Hepatocyte (in vitro differentiated cells): ENCODE measurements around the gene PLXNC1. TPM values are rescaled to one million over a fixed set of nuclear protein-coding genes. Genes with fewer than 3 reads are reported as not detected.

Experiments
- DNase-seq: peaks from one replicate; pipeline ENCODE4 v3.0.0-alpha.2; 2016; ENCODE audit warnings: low spot score
- H2AFZ ChIP-seq: fragments of 200-600 bp; sonication (generic); 2 replicates; pipeline ENCODE4 v1.6.0; 2016; ENCODE audit warnings: antibody characterized with exemption, mild to moderate bottlenecking
- H3K27ac ChIP-seq: fragments of 200-600 bp; sonication (generic); 2 replicates; pipeline ENCODE4 v1.5.1; 2016; ENCODE audit warnings: mild to moderate bottlenecking
- H3K27me3 ChIP-seq: fragments of 200-600 bp; sonication (generic); 2 replicates; pipeline ENCODE4 v1.6.1; 2016
- H3K36me3 ChIP-seq: fragments of 200-600 bp; sonication (generic); replicated peaks from 2 replicates; pipeline ENCODE4 v1.5.1; 2016; ENCODE audit warnings: low read depth; ENCODE audit not compliant: insufficient read depth
- H3K4me1 ChIP-seq: fragments of 200-600 bp; sonication (generic); 2 replicates; pipeline ENCODE4 v1.5.1; 2016; ENCODE audit warnings: mild to moderate bottlenecking, moderate library complexity; ENCODE audit not compliant: insufficient read depth
- H3K4me2 ChIP-seq: fragments of 200-600 bp; sonication (generic); 2 replicates; pipeline ENCODE4 v1.6.0; 2016
- H3K4me3 ChIP-seq: fragments of 200-600 bp; sonication (generic); 2 replicates; pipeline ENCODE4 v1.5.1; 2016; ENCODE audit warnings: mild to moderate bottlenecking
- H3K79me2 ChIP-seq: fragments of 200-600 bp; sonication (generic); 2 replicates; pipeline ENCODE4 v1.6.0; 2017; ENCODE audit warnings: mild to moderate bottlenecking
- H3K9me2 ChIP-seq: fragments of 200-600 bp; sonication (generic); replicated peaks from 2 replicates; pipeline ENCODE4 v1.6.0; 2017; ENCODE audit warnings: mild to moderate bottlenecking; ENCODE audit not compliant: insufficient read depth
- H3K9me3 ChIP-seq: fragments of 200-600 bp; sonication (generic); 2 replicates; pipeline ENCODE4 v1.5.1; 2016; ENCODE audit warnings: low read depth, mild to moderate bottlenecking
- H4K20me1 ChIP-seq: fragments of 200-600 bp; sonication (generic); 2 replicates; pipeline ENCODE4 v1.6.0; 2016; ENCODE audit warnings: mild to moderate bottlenecking; ENCODE audit not compliant: insufficient read depth, poor library complexity, severe bottlenecking
- EZH2 ChIP-seq: fragments of 200-600 bp; sonication (generic); IDR thresholded peaks from 2 replicates; pipeline ENCODE4 v1.6.1; 2016; ENCODE audit warnings: antibody characterized with exemption, mild to moderate bottlenecking, borderline replicate concordance
- EZH2phosphoT487 ChIP-seq: fragments of 200-600 bp; sonication (generic); IDR thresholded peaks from one replicate; pipeline ENCODE4 v1.6.1; 2018; ENCODE audit warnings: antibody characterized with exemption, mild to moderate bottlenecking, low read depth, moderate library complexity; ENCODE audit not compliant: unreplicated experiment, severe bottlenecking
- WGBS: methylation state at CpG from one replicate; pipeline ENCODE4 v1.1.6; 2016; ENCODE audit warnings: low lambda C conversion rate; ENCODE audit errors: missing lambda C conversion rate; 5-methylcytosine and 5-hydroxymethylcytosine counted together
- polyA plus RNA-seq: library from polyadenylated mRNA; unstranded; fragments of >200 nt; fragmentation: Nextera tagmentation; extraction: Ambion mirVana; gene quantifications from 2 replicates; pipeline ENCODE4 v1.2.1, GENCODE V29; 2016
- total RNA-seq: library from RNA; depleted of rRNA; stranded (reverse); fragments of >200 nt; gene quantifications from 2 replicates; pipeline ENCODE4 v1.2.3, GENCODE V29; 2014
- TF ChIP-seq, protein P1 (sequence below): fragments of 200-600 bp; sonication (generic); IDR thresholded peaks from 2 replicates; pipeline ENCODE4 v1.5.1; 2016; ENCODE audit warnings: antibody characterized with exemption, mild to moderate bottlenecking; ENCODE audit not compliant: poor library complexity

The PLXNC1 gene
- total and polyA plus RNA-seq, 2 experiments from 2014 or later, result 6.7 to 23.2 TPM

- Histone ChIP-seq H2AFZ (no peak overlapping the region), H3K9me3 (no peaks in the 10 kb centered on the region), H3K4me1 (no peaks in the 10 kb centered on the region), H3K27me3 (no peaks in the 10 kb centered on the region), H3K4me3 (no peak overlapping the region), H3K79me2 (no peaks in the 10 kb centered on the region), H3K36me3 (no peaks in the 10 kb centered on the region), H3K9me2 (no peaks in the 10 kb centered on the region), H4K20me1 (no peaks in the 10 kb centered on the region), H3K27ac (no peak overlapping the region), H3K4me2 (no peak overlapping the region)
- no peak for DNase-seq
- TF ChIP-seq EZH2phosphoT487 (no peak), EZH2 (no peak)
- TF ChIP-seq, protein P1, sequence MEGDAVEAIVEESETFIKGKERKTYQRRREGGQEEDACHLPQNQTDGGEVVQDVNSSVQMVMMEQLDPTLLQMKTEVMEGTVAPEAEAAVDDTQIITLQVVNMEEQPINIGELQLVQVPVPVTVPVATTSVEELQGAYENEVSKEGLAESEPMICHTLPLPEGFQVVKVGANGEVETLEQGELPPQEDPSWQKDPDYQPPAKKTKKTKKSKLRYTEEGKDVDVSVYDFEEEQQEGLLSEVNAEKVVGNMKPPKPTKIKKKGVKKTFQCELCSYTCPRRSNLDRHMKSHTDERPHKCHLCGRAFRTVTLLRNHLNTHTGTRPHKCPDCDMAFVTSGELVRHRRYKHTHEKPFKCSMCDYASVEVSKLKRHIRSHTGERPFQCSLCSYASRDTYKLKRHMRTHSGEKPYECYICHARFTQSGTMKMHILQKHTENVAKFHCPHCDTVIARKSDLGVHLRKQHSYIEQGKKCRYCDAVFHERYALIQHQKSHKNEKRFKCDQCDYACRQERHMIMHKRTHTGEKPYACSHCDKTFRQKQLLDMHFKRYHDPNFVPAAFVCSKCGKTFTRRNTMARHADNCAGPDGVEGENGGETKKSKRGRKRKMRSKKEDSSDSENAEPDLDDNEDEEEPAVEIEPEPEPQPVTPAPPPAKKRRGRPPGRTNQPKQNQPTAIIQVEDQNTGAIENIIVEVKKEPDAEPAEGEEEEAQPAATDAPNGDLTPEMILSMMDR, result no peak
- WGBS, result 94% methylated on average over 3 of the region's 3 CpGs
Measured at GRCh38 chr12:94193168-94193567, 44.8 kb downstream of the PLXNC1 start.

GRCh38 chr12:94195483-94195882 is 47.1 kb downstream of the PLXNC1 start:
- Histone ChIP-seq H3K9me3 (no peaks in the 10 kb centered on the region), H3K27ac (no peak overlapping the region), H3K9me2 (no peaks in the 10 kb centered on the region), H3K4me1 (no peaks in the 10 kb centered on the region), H3K27me3 (no peaks in the 10 kb centered on the region), H3K36me3 (no peaks in the 10 kb centered on the region), H4K20me1 (no peaks in the 10 kb centered on the region), H2AFZ (no peak overlapping the region), H3K4me2 (no peak overlapping the region), H3K79me2 (no peaks in the 10 kb centered on the region), H3K4me3 (no peak overlapping the region)
- no peak for DNase-seq
- TF ChIP-seq EZH2phosphoT487 (no peak), EZH2 (no peak)
- TF ChIP-seq, protein P1, result no peak
- WGBS, result 88% methylated on average over 6 of the region's 6 CpGs

DNA sequence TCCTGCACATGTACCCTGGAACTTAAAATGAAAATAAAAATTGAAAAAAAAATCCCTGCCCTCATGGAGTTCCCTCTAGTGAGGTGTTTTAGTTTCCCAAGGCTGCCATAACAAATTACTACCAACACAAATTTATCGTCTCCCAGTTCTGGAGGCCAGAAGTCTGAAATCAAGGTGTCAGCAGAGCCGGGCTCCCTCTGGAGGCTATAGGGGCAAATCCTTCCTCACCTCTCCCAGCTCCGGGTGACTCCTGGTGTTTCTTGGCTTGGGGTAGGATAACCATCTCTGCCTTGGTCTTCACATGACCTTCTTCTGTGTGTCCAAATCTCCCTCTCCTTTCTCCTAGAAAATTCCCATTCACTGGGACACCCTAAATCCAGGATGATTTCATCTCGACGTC is 50.1 kb downstream of the PLXNC1 start:
- WGBS, result 81% methylated on average over 5 of the region's 5 CpGs
- H3K4me1 ChIP-seq, result no peaks in the 10 kb centered on the region
- no peak for TF ChIP-seq EZH2phosphoT487
- no peak for TF ChIP-seq EZH2
- TF ChIP-seq, protein P1, result no peak
- H3K36me3 ChIP-seq, result no peaks in the 10 kb centered on the region
- H4K20me1 ChIP-seq, result no peaks in the 10 kb centered on the region
- H3K27me3 ChIP-seq, result no peaks in the 10 kb centered on the region
- no peaks in the 10 kb centered on the region for H3K9me3 ChIP-seq
- H2AFZ ChIP-seq, result no peak overlapping the region
- no peaks in the 10 kb centered on the region for H3K9me2 ChIP-seq
- H3K27ac ChIP-seq, result no peak overlapping the region
- H3K4me3 ChIP-seq, result no peak overlapping the region
- no peak for DNase-seq
- no peaks in the 10 kb centered on the region for H3K79me2 ChIP-seq
- H3K4me2 ChIP-seq, result no peak overlapping the region

GRCh38 chr12:94198872-94199271 is 50.5 kb downstream of the PLXNC1 start:
- no peaks in the 10 kb centered on the region for H4K20me1 ChIP-seq
- H3K27ac ChIP-seq, result no peak overlapping the region
- no peak for TF ChIP-seq EZH2phosphoT487
- TF ChIP-seq, protein P1, result no peak
- no peak for TF ChIP-seq EZH2
- no peak overlapping the region for H3K4me3 ChIP-seq
- no peaks in the 10 kb centered on the region for H3K9me2 ChIP-seq
- H3K4me2 ChIP-seq, result no peak overlapping the region
- H3K9me3 ChIP-seq, result no peaks in the 10 kb centered on the region
- no peaks in the 10 kb centered on the region for H3K27me3 ChIP-seq
- no peak for DNase-seq
- WGBS, result 73% methylated on average over 9 of the region's 9 CpGs
- H3K79me2 ChIP-seq, result no peaks in the 10 kb centered on the region
- H3K36me3 ChIP-seq, result no peaks in the 10 kb centered on the region
- no peaks in the 10 kb centered on the region for H3K4me1 ChIP-seq
- no peak overlapping the region for H2AFZ ChIP-seq
